ENCODE results near the gene PDE9A.
"Not testable (repeated sequence)": the region's sequence is repeated elsewhere in the genome, so short reads cannot be mapped to it uniquely, and the experiment has no call there.

Gene PDE9A

DNA sequence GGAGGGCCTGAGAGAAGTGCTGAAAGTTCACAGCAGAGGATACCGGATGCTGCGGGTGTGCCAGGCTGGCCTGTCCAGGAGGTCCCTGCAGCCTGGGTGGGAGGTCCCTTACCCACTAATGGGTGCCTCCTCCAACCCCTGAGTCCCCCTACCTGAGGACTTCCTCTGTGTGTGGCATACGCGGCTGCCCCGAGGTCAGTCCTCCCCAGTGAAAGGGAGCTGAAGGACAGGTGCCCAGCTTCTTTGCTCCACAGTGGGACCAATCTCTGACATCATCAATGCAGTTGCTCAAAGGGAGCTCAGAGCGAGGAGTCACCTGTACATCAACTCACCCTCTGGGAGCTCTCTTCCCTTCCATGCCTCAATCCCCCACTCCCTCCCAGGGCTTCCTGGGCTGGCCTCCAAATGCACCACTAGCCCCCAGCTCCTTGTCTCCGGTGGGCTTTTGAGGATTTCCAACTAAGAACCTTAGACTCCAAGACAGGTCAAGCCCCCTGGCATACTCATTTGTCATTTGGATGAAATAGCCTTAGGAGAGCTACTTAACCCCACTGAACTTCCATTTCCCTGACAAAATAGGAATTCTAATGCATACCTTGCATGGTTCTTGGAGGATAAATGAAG lies 53.9 kb downstream of the PDE9A start:
- DNase-seq (ENCODE audit: low read depth in 2 of 2), result no peak

DNA sequence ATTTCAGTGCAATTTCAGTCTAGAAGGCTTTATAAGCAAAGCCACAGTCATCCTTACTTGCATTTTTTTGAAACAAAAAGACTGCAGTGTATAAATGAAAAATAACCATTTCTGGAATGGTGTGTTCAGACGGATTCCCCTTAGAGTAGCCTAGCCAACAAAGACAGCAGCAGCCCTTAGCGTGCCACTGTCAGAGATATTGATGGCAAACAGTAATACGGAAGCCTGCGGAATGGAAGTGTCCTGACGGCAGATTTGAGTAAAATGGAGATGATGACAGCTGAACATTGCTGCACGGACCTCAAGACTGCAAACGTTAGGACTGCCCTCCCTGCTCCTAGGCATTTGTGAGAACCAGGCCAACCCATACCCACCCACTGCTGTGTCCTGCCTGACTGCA lies 54.7 kb downstream of the PDE9A start:
- DNase-seq (ENCODE audit: low read depth in 2 of 2), result no peak

DNA sequence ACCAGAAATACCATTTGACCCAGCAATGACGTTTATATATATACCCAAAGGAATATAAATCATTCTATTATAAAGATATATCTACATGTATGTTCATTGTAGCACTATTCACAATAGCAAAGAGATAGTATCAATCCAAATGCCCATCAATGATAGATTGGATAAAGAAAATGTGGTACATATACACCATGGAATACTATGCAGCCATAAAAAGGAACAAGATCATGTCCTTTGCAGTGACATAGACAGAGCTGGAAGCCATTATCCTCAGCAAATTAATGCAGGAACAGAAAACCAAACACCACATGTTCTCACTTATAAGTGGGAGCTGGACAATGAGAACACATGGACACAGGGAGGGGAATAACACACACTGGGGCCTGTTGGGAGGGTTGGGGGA lies 55.5 kb downstream of the PDE9A start:
- DNase-seq (ENCODE audit: low read depth in 2 of 2), result not testable (repeated sequence)

DNA sequence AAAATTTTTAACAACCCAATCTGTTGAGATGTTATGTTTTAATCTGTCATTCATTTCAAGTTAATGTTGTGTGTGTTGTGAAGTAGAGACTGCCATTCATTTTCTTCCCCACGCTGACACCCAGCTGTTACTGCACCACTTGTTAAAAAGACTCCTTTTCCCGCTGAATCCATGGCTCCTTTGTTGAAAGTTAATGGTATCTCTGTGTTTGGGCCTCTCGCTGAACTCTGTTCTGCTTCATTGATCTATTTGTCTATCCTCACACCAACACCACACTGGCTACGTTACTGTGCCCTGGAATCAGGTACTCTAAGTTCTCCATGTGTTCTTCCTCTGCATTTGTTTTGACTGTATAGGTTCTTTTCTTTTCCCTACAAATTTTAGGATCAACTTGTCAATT lies 58.2 kb downstream of the PDE9A start:
- DNase-seq (ENCODE audit: low read depth in 2 of 2), result no peak

DNA sequence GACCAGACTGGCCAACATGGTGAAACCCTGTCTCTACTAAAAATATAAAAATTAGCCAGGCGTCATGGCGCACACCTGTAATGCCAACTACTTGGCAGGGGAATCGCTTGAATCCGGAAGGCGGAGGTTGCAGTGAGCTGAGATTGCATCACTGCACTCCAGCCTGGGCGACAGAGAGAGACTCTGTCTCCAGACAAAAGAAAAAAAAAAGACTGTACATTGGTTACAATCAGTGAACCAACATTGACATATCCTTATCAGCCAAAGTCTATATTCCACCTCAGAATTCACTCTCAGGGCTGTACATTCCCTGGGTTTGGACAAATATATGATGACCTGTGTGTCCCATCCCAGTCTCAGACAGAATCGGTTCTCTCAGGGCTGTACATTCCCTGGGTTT lies 62.0 kb downstream of the PDE9A start:
- not testable (repeated sequence) for DNase-seq (ENCODE audit: low read depth in 2 of 2)

DNA sequence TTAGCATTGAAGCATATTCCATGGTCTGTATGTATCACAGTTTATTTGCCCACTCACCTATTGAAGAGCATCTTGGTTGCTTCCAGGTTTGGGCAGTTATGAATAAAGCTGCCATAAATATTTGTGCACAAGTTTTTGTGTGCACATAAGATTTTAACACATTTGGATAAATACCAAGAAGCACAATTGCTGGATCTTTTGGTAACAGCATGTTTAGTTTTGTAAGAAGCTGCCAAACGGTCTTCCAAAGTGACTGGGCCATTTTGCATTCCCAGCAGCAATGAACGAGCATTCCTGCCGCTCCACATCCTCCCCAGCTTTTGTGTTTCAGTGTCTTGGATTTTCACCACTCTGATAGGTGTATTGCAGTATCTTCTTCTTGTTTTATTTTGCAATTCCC lies 62.7 kb downstream of the PDE9A start:
- no peak for DNase-seq (ENCODE audit: low read depth in 2 of 2)

DNA sequence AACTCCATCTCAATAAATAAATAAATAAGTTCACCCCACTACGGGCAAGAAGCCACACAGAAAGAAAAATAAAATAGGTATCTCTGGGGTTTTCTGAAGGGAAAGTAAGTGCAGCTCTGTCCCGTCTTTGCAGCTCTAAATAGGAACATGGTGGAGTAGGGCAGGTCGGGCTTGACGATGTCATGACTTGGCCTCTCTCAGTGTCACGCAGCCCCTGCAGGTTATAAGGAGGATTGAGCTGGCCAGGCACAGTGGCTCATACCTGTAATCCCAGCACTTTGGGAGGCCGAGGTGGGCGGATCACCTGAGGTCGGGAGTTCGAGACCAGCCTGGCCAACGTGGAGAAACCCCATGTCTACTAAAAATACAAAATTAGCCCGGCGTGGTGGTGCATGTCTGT lies 67.1 kb downstream of the PDE9A start:
- DNase-seq (ENCODE audit: low read depth in 2 of 2), result not testable (repeated sequence)

DNA sequence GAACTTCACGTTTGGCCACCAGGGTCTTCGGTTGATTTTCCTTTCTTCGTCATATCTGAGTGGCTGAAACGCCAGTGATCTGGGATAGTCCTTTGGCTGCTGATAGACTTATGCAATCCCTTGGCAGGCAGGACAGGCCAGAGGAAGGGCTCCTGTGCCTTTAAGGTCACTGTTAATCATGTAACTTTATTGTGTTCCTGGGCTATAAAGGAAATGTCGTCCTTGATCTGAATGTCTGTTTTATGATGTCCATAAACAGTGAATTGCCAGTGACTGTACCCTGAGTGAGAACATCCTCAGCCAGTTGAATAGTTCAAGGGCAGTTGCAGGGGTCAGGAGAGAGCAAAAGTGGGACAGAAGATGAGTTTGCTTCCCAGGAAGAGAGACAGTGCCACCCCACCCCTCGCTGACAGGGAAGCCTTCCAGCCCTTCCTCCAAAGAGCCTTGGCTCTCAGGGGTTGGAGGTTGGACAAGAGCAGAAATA lies 68.0 kb downstream of the PDE9A start:
- DNase-seq (ENCODE audit: low read depth in 2 of 2), result no peak

DNA sequence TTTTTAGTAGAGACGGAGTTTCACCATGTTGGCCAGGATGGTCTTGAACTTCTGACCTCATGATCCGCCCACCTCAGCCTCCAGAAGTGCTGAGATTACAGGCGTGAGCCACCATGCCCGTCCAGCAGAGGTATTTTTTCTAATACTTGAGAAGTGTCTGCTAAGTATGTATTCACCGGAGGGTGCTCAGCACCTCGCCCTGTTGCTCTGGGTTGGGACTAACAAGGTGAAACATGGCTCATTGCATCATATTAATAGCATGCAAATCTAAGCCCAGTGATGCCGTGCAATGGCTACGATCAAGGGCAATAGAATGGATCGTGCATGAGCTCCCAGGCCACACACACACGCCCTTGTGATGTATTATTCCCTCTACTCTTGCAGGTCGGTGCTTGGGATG lies 68.7 kb downstream of the PDE9A start:
- no peak for DNase-seq (ENCODE audit: low read depth in 2 of 2)

DNA sequence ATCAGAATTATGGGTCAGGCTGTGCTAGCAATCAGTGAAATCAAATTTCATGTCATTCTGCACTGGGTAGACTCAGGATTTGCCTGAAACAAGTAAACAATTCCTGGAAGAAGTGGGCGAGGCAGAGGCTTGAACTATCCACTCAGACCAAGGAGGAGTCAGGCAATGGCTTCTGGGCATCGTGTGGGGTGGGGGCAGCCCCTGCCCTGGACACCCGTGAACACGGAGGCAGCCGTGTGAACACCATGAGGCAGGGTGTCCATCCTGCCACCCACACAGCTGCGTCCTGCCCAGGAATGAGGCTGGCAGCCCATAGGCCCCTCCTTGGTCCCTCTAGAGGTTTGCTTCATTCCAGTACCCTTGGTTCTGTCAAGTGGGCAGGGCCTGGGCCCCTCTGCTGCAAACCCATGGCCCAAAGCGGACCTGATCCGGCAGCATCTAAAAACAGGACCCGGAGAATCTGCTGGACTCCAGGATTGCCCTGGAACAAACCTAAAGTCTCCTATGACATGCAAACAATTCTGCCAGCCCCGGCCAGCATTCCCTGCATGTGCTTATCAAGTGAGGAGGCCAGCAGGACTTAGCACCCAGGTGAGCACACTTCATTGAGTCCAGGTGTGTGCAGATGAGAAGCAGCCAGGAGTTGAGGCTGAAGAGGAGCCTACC lies 69.5 kb downstream of the PDE9A start:
- no peak for DNase-seq (ENCODE audit: low read depth in 2 of 2)

DNA sequence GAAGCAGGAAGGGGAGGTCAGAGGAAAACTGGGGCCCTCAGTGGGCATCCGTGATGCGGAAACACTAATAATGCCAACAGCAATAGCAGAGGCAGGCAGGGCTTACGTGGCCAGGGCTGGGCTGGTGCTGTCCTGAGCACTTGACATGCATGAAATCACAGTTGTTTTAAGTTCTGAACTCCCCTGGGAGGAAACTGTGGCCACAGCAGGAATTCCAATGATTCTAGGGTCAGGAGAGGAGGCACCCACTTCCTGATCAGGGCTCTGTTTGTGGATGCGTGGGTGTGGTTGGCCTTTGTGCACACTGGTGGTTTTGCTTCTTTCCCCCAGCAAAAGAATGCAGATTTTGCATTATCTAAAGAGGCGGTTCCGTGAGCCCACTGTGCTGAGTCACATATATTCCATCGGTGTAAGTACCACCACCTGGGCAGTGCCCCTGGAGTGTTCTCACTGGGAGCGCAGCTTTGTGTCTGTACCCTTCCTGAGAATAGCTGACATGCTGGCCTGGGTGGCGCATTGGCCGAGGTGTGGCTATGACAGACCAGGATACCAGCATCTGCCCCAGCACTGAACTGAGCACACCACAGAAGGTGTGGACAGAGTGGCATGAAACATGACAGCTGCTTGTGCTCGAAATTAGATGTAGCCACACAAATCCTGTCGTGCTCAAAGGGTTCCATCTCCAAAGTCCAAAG lies 71.0 kb downstream of the PDE9A start:
- no peak for DNase-seq (ENCODE audit: low read depth in 2 of 2)

DNA sequence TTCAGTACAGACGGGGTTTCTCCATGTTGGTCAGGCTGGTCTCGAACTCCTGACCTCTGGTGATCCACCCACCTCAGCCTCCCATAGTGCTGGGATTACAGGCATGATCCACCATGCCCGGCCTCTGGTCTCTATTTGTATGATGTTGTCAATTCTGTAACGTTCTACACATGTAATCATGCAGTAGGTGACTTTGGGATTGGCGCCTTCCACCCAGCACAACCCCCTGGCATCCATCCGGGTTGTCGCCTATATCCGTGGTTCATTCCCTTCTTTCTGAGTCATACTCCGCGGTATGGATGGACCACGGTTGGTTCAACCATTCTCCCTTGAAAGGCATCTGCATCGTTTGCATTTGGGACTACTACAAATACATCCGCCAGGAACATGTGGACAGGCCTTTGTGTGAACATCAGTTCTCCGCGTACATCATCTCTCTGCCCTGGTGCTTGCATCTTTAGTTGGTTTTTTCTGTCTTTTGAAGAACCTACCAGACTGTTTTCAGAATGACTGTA lies 72.1 kb downstream of the PDE9A start:
- DNase-seq (ENCODE audit: low read depth in 2 of 2), result no peak

DNA sequence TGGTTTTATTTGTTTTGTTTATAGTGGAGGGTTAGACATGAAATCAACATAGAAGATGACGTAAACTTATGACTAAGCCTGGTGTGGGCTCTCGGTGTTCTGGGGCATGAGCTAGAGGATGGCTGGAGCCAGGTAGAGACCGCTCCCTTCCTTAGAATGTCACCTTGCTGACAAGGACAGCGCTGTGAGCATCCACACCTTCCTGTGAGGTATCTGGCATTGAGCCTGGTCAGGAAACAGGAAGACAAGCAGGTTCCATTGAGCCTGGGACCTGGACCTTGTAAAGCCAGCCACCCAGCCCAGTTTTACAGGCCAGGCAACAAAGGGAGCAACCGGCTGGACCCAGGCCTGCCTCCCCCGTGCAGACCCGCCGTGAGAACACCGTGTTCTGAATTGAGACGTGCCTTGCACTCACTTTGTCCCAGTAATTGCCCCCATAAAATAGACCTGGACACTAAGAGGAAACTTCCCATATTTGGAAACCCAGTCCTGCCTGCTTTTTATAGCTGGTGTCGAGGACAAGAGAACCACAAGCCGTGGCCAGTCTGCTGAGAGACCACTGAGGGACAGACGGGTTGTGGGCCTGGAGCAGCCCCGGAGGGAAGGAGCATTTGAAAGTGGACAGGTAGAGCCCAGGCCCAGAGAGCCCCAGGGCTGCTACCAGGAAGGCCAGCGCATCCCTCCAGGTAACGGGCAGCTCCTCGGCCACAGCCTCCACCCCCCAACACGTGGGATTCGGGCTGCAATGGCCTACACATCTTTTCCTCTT lies 78.0 kb downstream of the PDE9A start:
- no peak for DNase-seq (ENCODE audit: low read depth in 2 of 2)

DNA sequence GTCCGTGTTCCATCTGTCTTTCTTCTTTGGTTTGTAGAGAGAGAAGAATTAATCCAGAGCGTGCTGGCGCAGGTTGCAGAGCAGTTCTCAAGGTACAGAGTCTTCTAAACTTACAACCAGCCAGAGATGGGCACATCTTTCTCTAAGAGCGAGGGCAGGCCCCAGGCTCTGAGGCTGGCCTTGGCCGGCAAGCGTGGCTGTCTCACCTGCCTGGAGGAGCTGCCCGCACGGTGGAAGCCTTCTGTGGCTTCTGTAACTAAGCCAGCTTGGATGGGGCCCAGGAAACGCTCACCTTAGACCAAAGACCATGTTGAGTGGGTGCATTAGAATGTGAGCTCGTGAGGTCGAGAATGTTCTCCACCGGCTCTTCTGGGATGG lies 78.6 kb downstream of the PDE9A start:
- DNase-seq (ENCODE audit: low read depth in 2 of 2), result no peak

DNA sequence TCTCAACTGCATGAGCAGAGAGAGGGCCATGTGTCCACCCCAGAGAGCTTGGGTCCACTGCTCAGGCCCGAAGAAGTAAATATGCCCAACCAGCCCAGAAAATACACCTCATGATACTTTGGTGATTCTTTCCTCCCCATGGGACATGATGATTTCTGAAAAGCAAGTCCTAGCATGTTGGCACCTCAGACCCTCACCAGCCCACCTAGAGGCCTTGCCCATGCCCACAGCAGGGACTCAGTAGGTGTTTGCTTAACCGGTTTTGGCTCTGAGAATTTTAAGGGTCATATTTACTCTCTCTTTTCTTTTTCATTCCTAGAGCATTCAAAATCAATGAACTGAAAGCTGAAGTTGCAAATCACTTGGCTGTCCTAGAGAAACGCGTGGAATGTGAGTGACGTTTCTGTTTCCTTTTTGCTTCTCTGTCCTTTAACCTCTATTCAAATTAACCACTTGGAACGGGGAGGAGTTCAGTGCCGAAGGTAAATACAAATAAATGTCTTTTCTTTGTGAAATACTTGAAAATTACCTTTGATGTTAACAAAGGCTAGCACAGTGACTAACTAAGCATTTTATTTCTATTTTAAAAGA lies 79.7 kb downstream of the PDE9A start:
- no peak for DNase-seq (ENCODE audit: low read depth in 2 of 2)

DNA sequence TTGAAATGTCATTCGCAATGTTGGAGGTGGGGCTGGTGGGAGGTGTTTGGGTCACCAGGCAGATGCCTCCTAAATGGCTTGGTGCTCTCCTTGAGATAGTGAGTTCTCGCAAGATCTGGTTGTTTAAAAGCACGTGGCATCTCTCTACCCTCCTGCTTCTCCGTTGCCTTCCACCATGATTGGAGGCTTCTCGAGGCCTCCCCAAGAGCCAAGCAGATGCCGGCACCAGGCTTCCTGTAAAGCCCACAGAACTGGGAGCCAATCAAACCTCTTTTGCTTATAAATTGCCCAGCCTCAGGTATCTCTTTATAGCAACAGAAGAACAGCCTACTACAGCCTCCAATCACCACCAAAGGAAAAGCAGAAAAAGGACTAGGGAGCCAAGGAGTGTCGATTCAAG lies 80.5 kb downstream of the PDE9A start:
- no peak for DNase-seq (ENCODE audit: low read depth in 2 of 2)

DNA sequence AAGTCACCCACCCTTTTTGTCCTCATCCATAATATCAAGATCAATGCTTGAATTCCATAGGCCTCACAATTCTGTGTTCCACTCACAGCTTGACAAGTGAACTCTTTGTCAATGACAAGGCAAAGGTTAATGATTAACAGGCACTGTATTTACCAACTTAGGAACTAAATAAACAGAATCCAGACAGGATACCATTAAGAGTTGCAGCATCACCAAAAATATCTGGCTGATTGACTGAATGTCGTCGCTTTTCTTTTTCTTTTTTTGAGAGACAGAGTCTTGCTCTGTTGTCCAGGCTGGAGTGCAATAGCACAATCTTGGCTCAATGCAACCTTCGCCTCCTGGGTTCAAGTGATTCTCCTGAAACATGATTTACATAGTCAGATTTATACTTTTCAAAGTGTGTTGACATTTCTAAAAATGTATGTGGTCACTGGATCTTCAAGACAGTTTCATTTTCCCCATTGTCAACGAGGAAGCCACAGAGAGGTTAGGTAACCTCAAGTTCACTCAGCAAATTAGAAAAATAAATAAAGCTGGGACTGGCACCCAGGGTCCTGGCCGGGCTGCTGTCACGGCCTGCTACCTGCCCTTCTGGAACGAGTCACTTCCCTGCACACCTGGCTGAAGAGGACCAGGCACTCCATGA lies 81.0 kb downstream of the PDE9A start:
- DNase-seq (ENCODE audit: low read depth in 2 of 2), result no peak

DNA sequence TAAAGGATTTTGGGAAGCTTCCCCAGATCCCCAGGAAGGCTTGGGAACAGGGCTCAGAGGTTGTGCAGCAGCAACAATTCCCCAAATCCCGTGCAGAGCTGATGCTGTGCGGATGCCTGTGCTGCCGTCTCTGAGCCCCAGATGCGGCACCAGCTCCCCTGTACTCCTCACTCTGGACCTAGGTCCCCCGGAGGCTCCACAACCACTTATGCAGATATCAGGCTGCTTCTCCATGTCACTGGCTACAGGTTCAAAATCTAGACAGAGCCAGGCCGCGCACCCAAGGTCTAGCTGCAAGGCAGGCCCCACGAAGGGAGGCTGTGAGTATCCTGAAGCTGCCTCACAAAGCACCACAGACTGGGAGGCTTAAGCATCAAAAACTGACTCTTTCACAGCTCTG lies 81.6 kb downstream of the PDE9A start:
- no peak for DNase-seq (ENCODE audit: low read depth in 2 of 2)

DNA sequence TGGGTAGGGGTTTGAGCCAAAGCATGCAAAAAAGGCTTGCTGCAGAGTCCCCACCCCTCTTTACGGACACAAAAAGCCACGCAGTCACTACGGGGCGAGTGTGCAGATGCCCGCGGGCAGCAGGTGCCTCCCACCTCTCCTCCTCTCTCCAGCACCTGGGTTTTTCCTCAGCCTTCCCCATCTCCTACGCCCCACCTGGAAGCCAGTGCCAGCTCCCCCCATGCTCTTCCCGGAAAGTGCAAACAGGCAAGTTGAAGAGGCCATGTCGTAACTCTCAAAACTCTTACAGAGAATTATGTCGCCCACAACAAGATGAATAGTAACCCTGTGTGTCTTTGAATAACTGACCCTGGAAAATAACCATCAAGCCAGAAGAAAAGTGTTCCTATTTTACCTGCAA lies 82.5 kb downstream of the PDE9A start:
- DNase-seq (ENCODE audit: low read depth in 2 of 2), result no peak

DNA sequence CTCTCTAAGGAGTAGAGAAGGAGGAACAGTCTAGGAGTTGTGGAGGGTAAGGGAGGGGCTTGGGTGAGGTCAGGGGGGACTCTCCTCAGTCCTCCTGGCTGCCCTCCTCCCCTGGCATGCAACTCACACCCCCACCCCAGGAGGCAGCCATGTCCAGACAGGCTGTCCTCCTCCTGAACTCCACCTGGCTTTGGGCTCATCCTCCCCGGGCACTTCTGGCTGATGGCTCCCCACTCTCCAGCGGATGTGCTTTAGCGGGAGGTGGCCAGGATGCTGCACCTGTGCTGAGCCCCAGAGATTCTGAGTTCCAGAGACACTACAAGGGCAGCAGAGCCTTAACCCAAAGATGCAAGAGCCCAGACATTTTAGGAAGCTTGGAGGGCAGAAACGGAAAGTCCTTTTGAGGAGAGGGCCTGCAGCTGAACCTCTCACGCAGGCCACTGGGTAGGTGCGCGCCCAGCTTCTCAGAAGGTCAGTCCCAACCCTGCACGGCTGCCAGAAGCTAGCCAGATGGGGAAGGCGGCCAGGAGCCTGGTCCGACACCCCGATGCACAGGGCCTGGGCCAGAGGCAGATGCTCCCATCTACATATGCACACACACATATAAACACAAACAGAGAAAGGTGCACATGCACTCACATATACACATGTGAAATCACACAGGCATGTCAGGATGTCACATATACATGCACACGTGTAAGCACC lies 83.4 kb downstream of the PDE9A start:
- DNase-seq (ENCODE audit: low read depth in 2 of 2), result no peak
